Loucy (cell line): ENCODE data around the gene CD44.

Experiments
- H2AFZ ChIP-seq: fragments of 200-600 bp; sonication (generic); 2 replicates; pipeline ENCODE4 v1.6.0; 2016; ENCODE audit warnings: antibody characterized with exemption, mild to moderate bottlenecking, low read length, moderate library complexity
- H3F3A ChIP-seq: fragments of 200-600 bp; 2 replicates; pipeline ENCODE4 v1.6.0; 2016; ENCODE audit warnings: antibody characterized with exemption, low read depth, mild to moderate bottlenecking
- H3K27me3 ChIP-seq: fragments of 200-600 bp; sonication (generic); 2 replicates; pipeline ENCODE4 v1.6.1; 2014; ENCODE audit warnings: low read length, mild to moderate bottlenecking; ENCODE audit not compliant: insufficient read depth, poor library complexity, severe bottlenecking
- H3K36me3 ChIP-seq: fragments of 200-600 bp; sonication (generic); 2 replicates; pipeline ENCODE4 v1.6.1; 2016; ENCODE audit warnings: low read length; ENCODE audit not compliant: insufficient read depth
- H3K4me1 ChIP-seq: fragments of 200-600 bp; sonication (generic); 2 replicates; pipeline ENCODE4 v1.5.1; 2014; ENCODE audit warnings: low read length, mild to moderate bottlenecking; ENCODE audit not compliant: insufficient read depth, poor library complexity, severe bottlenecking
- H3K4me2 ChIP-seq: fragments of 200-600 bp; sonication (generic); 2 replicates; pipeline ENCODE4 v1.6.0; 2014; ENCODE audit warnings: antibody characterized with exemption, low read length, low read depth, mild to moderate bottlenecking; ENCODE audit not compliant: poor library complexity, severe bottlenecking
- H3K4me3 ChIP-seq: fragments of 200-600 bp; sonication (generic); 2 replicates; pipeline ENCODE4 v1.5.1; 2014; ENCODE audit warnings: low read length, mild to moderate bottlenecking, mixed read lengths; ENCODE audit not compliant: poor library complexity, severe bottlenecking
- H3K79me2 ChIP-seq: fragments of 200-600 bp; sonication (generic); 2 replicates; pipeline ENCODE4 v1.6.1; 2014; ENCODE audit warnings: low read length; ENCODE audit not compliant: insufficient read depth
- H3K9ac ChIP-seq: fragments of 200-600 bp; sonication (generic); 2 replicates; pipeline ENCODE4 v1.6.0; 2014; ENCODE audit warnings: mild to moderate bottlenecking, low read depth, low read length, moderate library complexity; ENCODE audit not compliant: poor library complexity, severe bottlenecking
- H3K9me2 ChIP-seq: fragments of 200-600 bp; sonication (generic); replicated peaks from 2 replicates; pipeline ENCODE4 v1.6.1; 2016; ENCODE audit warnings: low read depth, low read length, mixed read lengths
- H3K9me3 ChIP-seq: fragments of 200-600 bp; sonication (generic); 2 replicates; pipeline ENCODE4 v1.6.1; 2014; ENCODE audit warnings: mild to moderate bottlenecking, antibody characterized with exemption, low read length, low read depth; ENCODE audit not compliant: insufficient read depth
- H4K20me1 ChIP-seq: fragments of 200-600 bp; sonication (generic); 2 replicates; pipeline ENCODE4 v1.6.0; 2014; ENCODE audit warnings: antibody characterized with exemption, low read length, mild to moderate bottlenecking; ENCODE audit not compliant: insufficient read depth, poor library complexity, severe bottlenecking
- EZH2phosphoT487 ChIP-seq: fragments of 200-600 bp; IDR thresholded peaks from 2 replicates; pipeline ENCODE4 v1.6.1; 2018; ENCODE audit warnings: antibody characterized with exemption, mild to moderate bottlenecking, moderate library complexity, borderline replicate concordance
- TF ChIP-seq, protein P1 (sequence below): fragments of 200-600 bp; sonication (generic); conservative IDR thresholded peaks from 2 replicates; pipeline ENCODE4 v1.5.1; 2014; ENCODE audit warnings: mild to moderate bottlenecking, antibody characterized with exemption, low read length

The CD44 gene

GRCh38 chr11:35154952-35155351 is 16.0 kb downstream of the CD44 start:
- Histone ChIP-seq H3K27me3 (no peaks in the 10 kb centered on the region), H3K9ac (no peak overlapping the region), H3K4me3 (no peak overlapping the region), H4K20me1 (peaks cover 92% of the 10 kb centered on the region), H3K4me1 (peaks cover 81% of the 10 kb centered on the region), H2AFZ (no peak overlapping the region), H3K79me2 (peaks cover 100% of the 10 kb centered on the region), H3K9me2 (no peaks in the 10 kb centered on the region), H3K36me3 (peaks cover 6% of the 10 kb centered on the region; the same call in 1 of the 2 replicates), H3F3A (no peaks in the 10 kb centered on the region), H3K4me2 (peak overlapping the region; percentile 24), H3K9me3 (no peaks in the 10 kb centered on the region)
- TF ChIP-seq EZH2phosphoT487 = no peak
- TF ChIP-seq, protein P1, sequence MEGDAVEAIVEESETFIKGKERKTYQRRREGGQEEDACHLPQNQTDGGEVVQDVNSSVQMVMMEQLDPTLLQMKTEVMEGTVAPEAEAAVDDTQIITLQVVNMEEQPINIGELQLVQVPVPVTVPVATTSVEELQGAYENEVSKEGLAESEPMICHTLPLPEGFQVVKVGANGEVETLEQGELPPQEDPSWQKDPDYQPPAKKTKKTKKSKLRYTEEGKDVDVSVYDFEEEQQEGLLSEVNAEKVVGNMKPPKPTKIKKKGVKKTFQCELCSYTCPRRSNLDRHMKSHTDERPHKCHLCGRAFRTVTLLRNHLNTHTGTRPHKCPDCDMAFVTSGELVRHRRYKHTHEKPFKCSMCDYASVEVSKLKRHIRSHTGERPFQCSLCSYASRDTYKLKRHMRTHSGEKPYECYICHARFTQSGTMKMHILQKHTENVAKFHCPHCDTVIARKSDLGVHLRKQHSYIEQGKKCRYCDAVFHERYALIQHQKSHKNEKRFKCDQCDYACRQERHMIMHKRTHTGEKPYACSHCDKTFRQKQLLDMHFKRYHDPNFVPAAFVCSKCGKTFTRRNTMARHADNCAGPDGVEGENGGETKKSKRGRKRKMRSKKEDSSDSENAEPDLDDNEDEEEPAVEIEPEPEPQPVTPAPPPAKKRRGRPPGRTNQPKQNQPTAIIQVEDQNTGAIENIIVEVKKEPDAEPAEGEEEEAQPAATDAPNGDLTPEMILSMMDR = no peak

DNA sequence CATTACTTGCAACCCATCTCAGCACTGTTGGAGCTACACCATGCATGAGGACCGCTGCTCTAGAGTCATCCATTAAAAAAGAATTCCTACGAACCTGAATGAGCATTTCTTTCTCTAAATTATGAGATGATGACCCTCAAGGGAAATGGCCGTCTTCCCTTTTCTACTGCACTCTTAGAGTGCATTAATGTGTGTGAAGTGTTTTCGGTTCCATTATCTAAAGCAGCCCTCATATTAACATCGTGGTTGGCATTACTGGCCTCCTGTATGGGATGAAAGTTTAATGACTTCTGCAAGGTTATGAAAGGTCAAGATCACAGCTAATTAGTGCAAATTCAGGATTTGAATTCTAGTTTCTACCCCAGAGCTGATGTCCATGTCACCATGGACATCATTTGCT is 16.7 kb downstream of the CD44 start:
- H2AFZ ChIP-seq = no peak overlapping the region
- no peaks in the 10 kb centered on the region for H3K9me2 ChIP-seq
- no peaks in the 10 kb centered on the region for H3F3A ChIP-seq
- H3K79me2 ChIP-seq = peaks cover 100% of the 10 kb centered on the region
- no peaks in the 10 kb centered on the region for H3K27me3 ChIP-seq
- H3K9me3 ChIP-seq = no peaks in the 10 kb centered on the region
- H3K9ac ChIP-seq = no peak overlapping the region
- H3K36me3 ChIP-seq = peaks cover 10% of the 10 kb centered on the region; the same call in 1 of the 2 replicates
- H3K4me2 ChIP-seq = peak overlapping the region; percentile 24
- H4K20me1 ChIP-seq = peaks cover 91% of the 10 kb centered on the region
- no peak overlapping the region for H3K4me3 ChIP-seq
- TF ChIP-seq, protein P1 = no peak
- TF ChIP-seq EZH2phosphoT487 = no peak
- peaks cover 85% of the 10 kb centered on the region for H3K4me1 ChIP-seq

DNA sequence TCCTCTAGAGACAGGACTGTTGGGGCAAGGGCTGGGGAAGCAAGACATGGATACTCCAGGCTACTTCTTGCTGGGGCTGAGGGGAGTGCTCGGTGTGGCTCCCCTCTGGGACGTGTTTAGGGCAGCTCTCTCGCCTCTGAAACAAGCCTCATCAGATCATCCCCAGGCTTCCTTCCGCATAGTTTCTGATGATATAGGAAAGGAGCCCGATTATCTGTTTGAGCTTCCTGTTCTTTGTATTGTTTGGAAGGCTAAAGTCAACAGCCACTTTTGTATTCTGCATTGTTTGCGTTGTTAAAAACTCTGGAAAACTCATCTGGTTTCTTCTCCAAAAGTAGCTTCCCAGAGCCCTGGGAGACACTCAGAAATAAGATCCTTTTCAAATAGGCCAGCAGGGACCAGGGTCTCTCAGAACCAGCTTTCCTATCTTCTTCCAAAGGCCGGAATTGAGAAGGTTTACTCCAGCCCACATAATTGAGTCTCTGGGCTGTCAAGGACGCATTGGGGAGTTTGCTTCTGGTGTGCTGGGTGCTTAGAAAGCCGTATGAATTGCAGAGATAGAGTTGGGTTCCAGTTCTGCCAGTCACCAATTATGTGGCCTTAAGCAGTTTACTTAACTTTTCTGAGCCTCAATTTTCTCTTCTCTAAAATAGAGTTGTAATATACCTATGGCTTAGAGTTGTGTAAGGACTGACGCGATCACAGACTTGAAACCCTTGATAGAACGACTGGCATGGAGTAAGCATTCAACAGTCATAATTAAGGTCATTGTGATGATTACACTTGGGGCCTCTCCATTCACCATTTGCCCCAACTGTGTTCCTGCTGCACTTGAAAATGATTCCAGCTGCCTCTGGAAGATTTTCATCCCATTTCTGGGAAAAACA is 19.1 kb downstream of the CD44 start:
- peaks cover 100% of the 10 kb centered on the region for H3K79me2 ChIP-seq
- peaks cover 90% of the 10 kb centered on the region for H4K20me1 ChIP-seq
- TF ChIP-seq EZH2phosphoT487 = no peak
- TF ChIP-seq, protein P1 = no peak
- peaks cover 5% of the 10 kb centered on the region; the same call in 1 of the 2 replicates for H3K36me3 ChIP-seq
- H3K4me3 ChIP-seq = no peak overlapping the region
- no peaks in the 10 kb centered on the region for H3K9me2 ChIP-seq
- H3K4me1 ChIP-seq = peaks cover 85% of the 10 kb centered on the region
- no peak overlapping the region for H3K4me2 ChIP-seq
- no peak overlapping the region for H2AFZ ChIP-seq
- H3K27me3 ChIP-seq = no peaks in the 10 kb centered on the region
- H3F3A ChIP-seq = no peaks in the 10 kb centered on the region
- H3K9me3 ChIP-seq = no peaks in the 10 kb centered on the region
- no peak overlapping the region for H3K9ac ChIP-seq
